ENCODE results near the gene NRG2.

DNA sequence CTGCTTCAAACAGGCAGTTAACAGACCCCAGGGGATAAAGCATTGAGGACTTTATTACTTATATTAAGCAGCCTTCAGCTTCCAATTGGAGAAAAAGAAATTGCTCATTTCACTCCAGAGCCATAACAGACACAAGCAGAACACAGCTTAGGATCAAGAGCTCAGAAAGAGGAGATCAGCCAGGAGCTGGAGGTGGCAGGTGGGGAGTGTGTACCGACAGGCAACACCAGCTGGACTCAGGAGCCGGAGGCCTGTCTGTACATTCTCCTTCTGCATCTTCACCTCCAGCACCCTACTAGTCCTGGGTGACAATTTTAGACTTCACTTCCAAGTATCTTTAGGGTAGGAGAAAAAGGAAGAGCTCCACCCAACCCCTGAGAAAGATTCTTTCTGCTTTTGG, 35.8 kb downstream of the NRG2 start:
- TF ChIP-seq EZH2 (IDR thresholded peaks at IDR 0.05) (no peak), POLR2AphosphoS5 (IDR thresholded peaks at IDR 0.05; ENCODE audit: borderline replicate concordance, low read depth, low read length) (no peak), FOXP2 (optimal IDR thresholded peaks at IDR 0.05; ENCODE audit: control extremely low read depth, extremely low read length, insufficient read depth) (no peak)

Measured in SK-N-MC (cell line).